ENCODE data around the gene ID3. TPM values are rescaled to one million over a fixed set of nuclear protein-coding genes. Genes with fewer than 3 reads are reported as not detected.

Gene ID3
- total and polyA plus RNA-seq, 2 of the 8 experiments (the other 6 are each of a cell fraction or from before 2014, with no cell fraction given) = 240 to 304 TPM

GRCh38 chr1:23571465-23571864, 12.2 kb upstream of the ID3 start:
- 100% methylated on average over 1 of the region's 3 CpGs; no CpG with 5 or more reads in 1 of the 2 experiments for WGBS, 2 experiments (ENCODE audit: extremely low coverage in 1 of 2, insufficient coverage in 1 of 2, insufficient read length in 1 of 2, insufficient replicate concordance in 2 of 2, low coverage in 1 of 2, low lambda C conversion rate in 2 of 2, missing lambda C conversion rate in 1 of 2)
- FAIRE-seq = no peak
- ChIA-PET CTCF (ENCODE audit: partially characterized antibody) (interaction anchor here (0.6 to 12.3 kb wide), 11 partner anchors 10 to 412 kb away, joined by 3 to 143 read pairs (median 5); partner anchors contain the start of gene ID3), POLR2A (ENCODE audit: partially characterized antibody) (interaction anchor here (0.7 to 20.4 kb wide), 3 partner anchors 15 to 220 kb away, joined by 3 to 547 read pairs (median 283); partner anchors contain the start of gene ID3)
- H3K18ac ChIP-seq (ENCODE audit: extremely low read depth, low read length) = no peak overlapping the region
- no peak overlapping the region for H2AFZ ChIP-seq (ENCODE audit: low read length)
- peaks cover 6% of the 10 kb centered on the region; the same call in 1 of the 2 replicates for H3K23me2 ChIP-seq (ENCODE audit: low read depth, low read length)
- H4K91ac ChIP-seq (replicated peaks; ENCODE audit: insufficient read length, low read length) = no peak overlapping the region
- no peak overlapping the region for H2BK15ac ChIP-seq (ENCODE audit: low read length)
- H2BK20ac ChIP-seq (ENCODE audit: low read length) = peak overlapping the region; percentile 77; the same call in 1 of the 2 replicates
- H2BK120ac ChIP-seq (replicated peaks; ENCODE audit: low read depth, low read length) = no peak overlapping the region
- H3K4me1 ChIP-seq (replicated peaks in 1 of 4; ENCODE audit: control insufficient read depth in 3 of 4, insufficient read depth in 4 of 4, low read length in 3 of 4) = peaks cover 5 to 15% (median 9%) of the 10 kb centered on the region in 4 experiments
- H3K23ac ChIP-seq (ENCODE audit: insufficient read length) = no peak overlapping the region
- H3K9ac ChIP-seq (replicated peaks in 1 of 4; ENCODE audit: extremely low read depth in 1 of 4, low read depth in 3 of 4, low read length in 3 of 4) = no peak overlapping the region
- no peak overlapping the region for H4K5ac ChIP-seq (ENCODE audit: insufficient read length, low read depth, low read length)
- TF ChIP-seq RBBP5 (IDR thresholded peaks at IDR 0.05; ENCODE audit: borderline replicate concordance, low read depth, low read length) (no peak), PHF8 (conservative IDR thresholded peaks at IDR 0.05; ENCODE audit: low read depth, low read length) (no peak), SAP30 (IDR thresholded peaks at IDR 0.05; ENCODE audit: insufficient read depth, insufficient replicate concordance, low read length) (no peak)
- H4K8ac ChIP-seq (ENCODE audit: extremely low read depth, insufficient read depth, low read length) = no peak overlapping the region
- no peak overlapping the region for H2BK5ac ChIP-seq (ENCODE audit: low read depth, low read length)
- no peaks in the 10 kb centered on the region for H3K36me3 ChIP-seq (ENCODE audit: control insufficient read depth in 2 of 4, insufficient read depth in 4 of 4, low read length in 3 of 4)
- no peak overlapping the region for H2BK12ac ChIP-seq (ENCODE audit: low read depth, low read length)
- H3K27me3 ChIP-seq (replicated peaks in 1 of 4; ENCODE audit: control insufficient read depth in 3 of 4, extremely low read depth in 1 of 4, insufficient read depth in 3 of 4, low read length in 3 of 4) = peaks cover 0 to 5% (median 0%) of the 10 kb centered on the region in 4 experiments; a peak in 3 of 7 replicates
- H3K4ac ChIP-seq (replicated peaks; ENCODE audit: insufficient read length, low read depth, low read length) = no peak overlapping the region
- no peak for DNase-seq (ENCODE audit: low read depth in 1 of 2, low spot score in 2 of 2)
- H3K56ac ChIP-seq (replicated peaks; ENCODE audit: insufficient read length, low read depth, low read length) = no peak overlapping the region
- no peak overlapping the region for H3K14ac ChIP-seq (ENCODE audit: insufficient read length)
- H3K79me2 ChIP-seq (ENCODE audit: control insufficient read depth in 1 of 2, insufficient read depth in 2 of 2, low read length in 2 of 2) = no peaks in the 10 kb centered on the region
- H4K20me1 ChIP-seq (replicated peaks in 1 of 2; ENCODE audit: control insufficient read depth in 1 of 2, insufficient read depth in 2 of 2, low read length in 2 of 2) = no peaks in the 10 kb centered on the region
- H3K9me3 ChIP-seq (ENCODE audit: insufficient read depth in 2 of 2, low read depth in 1 of 2, low read length in 1 of 2) = no peaks in the 10 kb centered on the region
- H3K4me3 ChIP-seq (ENCODE audit: extremely low read depth in 1 of 4, insufficient read depth in 2 of 4, low read depth in 3 of 4, low read length in 4 of 4) = no peak overlapping the region
- H3K4me2 ChIP-seq (ENCODE audit: insufficient read depth in 1 of 2, low read depth in 2 of 2, low read length in 2 of 2) = no peak overlapping the region
- H3K27ac ChIP-seq (ENCODE audit: low read depth, low read length) = no peak overlapping the region
- no peak overlapping the region for H2AK5ac ChIP-seq (ENCODE audit: low read depth, low read length)
- H3K79me1 ChIP-seq (ENCODE audit: low read depth, low read length) = 0 out of 2 replicates have a peak, but pooled peaks cover 2% of the 10 kb centered on the region

All from H1 (cell line).